ENCODE measurements around the gene MLLT1.

Gene MLLT1

DNA sequence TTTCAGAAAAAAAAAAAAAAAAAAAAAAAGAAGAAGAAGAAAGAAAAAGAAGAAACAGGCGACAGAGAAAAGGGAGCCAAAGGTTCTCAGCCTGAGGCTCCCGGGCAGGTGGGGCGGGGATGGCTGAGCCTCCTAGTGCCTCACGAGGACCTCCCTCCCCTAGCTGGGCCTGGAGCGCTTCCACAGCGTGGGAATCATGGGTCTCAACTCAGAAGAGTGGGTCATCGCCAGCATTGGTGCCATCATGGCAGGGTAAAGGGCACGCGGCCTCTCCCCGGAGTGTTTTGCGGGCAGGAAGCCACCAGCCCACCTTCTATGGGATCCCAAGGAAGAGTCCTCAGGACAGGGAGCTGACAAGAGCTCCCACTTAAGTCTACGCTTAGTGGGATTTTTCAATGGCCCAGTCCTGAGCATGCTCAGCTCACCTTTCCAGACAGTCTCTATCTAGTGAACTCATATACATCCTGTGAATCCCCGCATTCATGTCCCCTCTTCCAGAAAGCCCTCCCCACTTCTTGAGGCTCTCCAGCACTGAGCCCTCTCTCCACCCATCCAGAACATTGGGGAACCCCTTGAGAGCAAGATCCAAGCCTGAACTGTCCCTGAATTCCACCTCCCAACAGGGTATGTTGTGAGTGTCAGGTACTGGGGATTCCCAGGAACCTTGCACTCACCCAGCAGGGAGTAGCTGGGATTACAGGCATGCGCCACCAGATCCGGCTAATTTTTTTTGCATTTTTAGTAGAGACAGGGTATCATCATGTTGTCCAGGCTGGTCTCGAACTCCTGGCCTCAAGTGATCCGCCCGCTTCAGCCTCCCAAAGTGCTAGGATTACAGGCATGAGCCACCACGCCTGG is 74.7 kb downstream of the MLLT1 start:
- TF ChIP-seq CTCF (IDR thresholded peaks at IDR 0.05; ENCODE audit: low read depth, low read length) (no peak), MYC (IDR thresholded peaks at IDR 0.05; ENCODE audit: low read depth, low read length) (no peak), POLR2A (IDR thresholded peaks at IDR 0.05; ENCODE audit: extremely low read depth, insufficient read length) (no peak)
- TF ChIP-seq, protein P1, sequence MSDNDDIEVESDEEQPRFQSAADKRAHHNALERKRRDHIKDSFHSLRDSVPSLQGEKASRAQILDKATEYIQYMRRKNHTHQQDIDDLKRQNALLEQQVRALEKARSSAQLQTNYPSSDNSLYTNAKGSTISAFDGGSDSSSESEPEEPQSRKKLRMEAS (IDR thresholded peaks at IDR 0.05; ENCODE audit: low read depth, low read length): no peak
- no peak overlapping the region for H3K4me3 ChIP-seq (ENCODE audit: low read depth, low read length)
- DNase-seq (ENCODE audit: low read depth): no peak

GRCh38 chr19:6204212-6204611 is 75.6 kb downstream of the MLLT1 start:
- TF ChIP-seq, protein P1 (IDR thresholded peaks at IDR 0.05; ENCODE audit: low read depth, low read length): no peak
- TF ChIP-seq MYC (IDR thresholded peaks at IDR 0.05; ENCODE audit: low read depth, low read length) (no peak), CTCF (IDR thresholded peaks at IDR 0.05; ENCODE audit: low read depth, low read length) (no peak), POLR2A (IDR thresholded peaks at IDR 0.05; ENCODE audit: extremely low read depth, insufficient read length) (no peak)
- DNase-seq (ENCODE audit: low read depth): no peak
- no peak overlapping the region for H3K4me3 ChIP-seq (ENCODE audit: low read depth, low read length)

DNA sequence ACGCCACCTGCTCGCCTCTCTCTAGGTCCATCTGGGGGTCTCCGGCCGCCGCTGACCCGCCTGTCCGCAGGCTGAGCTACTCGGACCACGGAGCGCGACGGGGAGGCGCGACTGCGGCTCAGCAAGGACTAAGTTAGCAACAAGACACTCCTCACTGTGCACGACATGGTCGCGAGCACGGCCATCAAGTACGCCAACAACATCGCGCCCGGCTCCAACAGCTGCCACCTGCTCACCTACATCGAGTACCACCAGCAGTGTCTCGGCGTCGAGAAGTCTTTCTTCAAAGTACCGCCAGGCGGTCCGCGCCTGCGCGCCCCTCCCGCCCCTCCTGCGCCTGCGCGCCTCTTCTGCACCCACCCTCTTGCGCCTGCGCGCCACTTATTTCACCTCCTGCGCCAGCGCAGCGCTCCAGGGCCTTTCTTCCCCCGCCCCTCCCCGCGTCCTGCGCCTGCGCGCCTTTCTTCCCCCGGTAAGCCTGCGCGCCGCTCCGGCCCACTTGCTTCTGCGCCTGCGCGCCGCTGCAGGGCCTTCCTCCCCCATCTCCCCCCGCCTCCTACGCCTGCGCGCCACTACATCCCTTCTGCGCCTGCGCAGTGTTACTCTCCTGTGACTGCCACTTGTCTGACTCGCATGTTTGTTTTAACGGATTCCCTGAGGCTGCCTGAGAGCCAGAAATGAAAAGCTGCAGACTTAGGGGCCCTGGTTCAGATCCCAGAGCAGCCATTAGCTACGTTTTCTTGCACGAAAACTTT is 80.4 kb downstream of the MLLT1 start:
- TF ChIP-seq MYC (IDR thresholded peaks at IDR 0.05; ENCODE audit: low read depth, low read length) (no peak; the same call in 1 of the 2 replicates), CTCF (IDR thresholded peaks at IDR 0.05; ENCODE audit: low read depth, low read length) (no peak), POLR2A (IDR thresholded peaks at IDR 0.05; ENCODE audit: extremely low read depth, insufficient read length) (peak; percentile 58)
- TF ChIP-seq, protein P1 (IDR thresholded peaks at IDR 0.05; ENCODE audit: low read depth, low read length): peak; percentile 43
- DNase-seq (ENCODE audit: low read depth): peak; percentile 95
- H3K4me3 ChIP-seq (ENCODE audit: low read depth, low read length): peak overlapping the region; percentile 83

DNA sequence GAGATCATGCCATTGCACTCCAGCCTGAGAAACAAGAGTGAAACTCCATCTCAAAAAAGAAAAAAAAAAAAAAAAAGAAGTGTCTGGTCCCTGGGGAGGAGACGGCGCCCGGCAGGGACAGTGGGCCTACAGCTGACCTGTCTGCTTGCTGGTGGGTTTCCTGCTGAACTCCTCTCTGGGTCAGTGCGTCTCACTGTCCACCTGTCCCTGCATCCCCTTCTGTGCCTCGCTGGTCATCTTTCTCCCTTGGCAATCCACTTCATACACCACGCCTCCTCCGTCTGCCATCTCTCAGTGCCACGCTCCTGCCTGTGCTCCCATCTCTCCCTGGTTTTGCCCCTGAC is 80.9 kb downstream of the MLLT1 start:
- TF ChIP-seq CTCF (IDR thresholded peaks at IDR 0.05; ENCODE audit: low read depth, low read length): no peak
- TF ChIP-seq POLR2A (IDR thresholded peaks at IDR 0.05; ENCODE audit: extremely low read depth, insufficient read length): no peak
- TF ChIP-seq MYC (IDR thresholded peaks at IDR 0.05; ENCODE audit: low read depth, low read length): no peak
- TF ChIP-seq, protein P1 (IDR thresholded peaks at IDR 0.05; ENCODE audit: low read depth, low read length): no peak

DNA sequence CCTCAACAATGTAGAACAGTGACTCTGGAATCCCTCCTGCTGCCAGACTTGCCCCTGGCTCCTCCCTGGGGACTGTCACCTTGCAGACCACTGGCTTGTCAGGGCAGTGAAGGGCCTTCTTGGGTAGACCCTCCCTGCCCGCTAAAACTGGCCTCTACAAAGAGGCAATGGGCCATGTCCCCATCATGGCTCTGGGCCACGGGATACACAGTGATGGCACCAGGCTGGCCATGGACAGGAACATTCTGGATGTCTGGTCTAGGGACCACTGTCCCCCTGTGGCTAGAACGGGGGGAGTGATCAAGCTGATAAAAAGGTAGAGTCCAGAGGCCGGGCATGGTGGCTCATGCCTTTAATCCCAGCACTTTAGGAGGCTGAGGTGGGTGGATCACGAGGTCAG is 83.4 kb downstream of the MLLT1 start:
- TF ChIP-seq POLR2A (IDR thresholded peaks at IDR 0.05; ENCODE audit: extremely low read depth, insufficient read length) (no peak), MYC (IDR thresholded peaks at IDR 0.05; ENCODE audit: low read depth, low read length) (no peak), CTCF (IDR thresholded peaks at IDR 0.05; ENCODE audit: low read depth, low read length) (no peak)
- TF ChIP-seq, protein P1 (IDR thresholded peaks at IDR 0.05; ENCODE audit: low read depth, low read length): no peak
- no peak overlapping the region for H3K4me3 ChIP-seq (ENCODE audit: low read depth, low read length)
- DNase-seq (ENCODE audit: low read depth): no peak

More for the DNA sequence above, 80.9 kb downstream of the MLLT1 start:
- peak overlapping the region; percentile 83 for H3K4me3 ChIP-seq (ENCODE audit: low read depth, low read length)
- peak; percentile 12 for DNase-seq (ENCODE audit: low read depth)
